K562 treated with DMSO at 1 percent for 24 hours (cell line): ENCODE measurements around the gene BOLA1. TPM values are rescaled to one million over a fixed set of nuclear protein-coding genes. Genes with fewer than 3 reads are reported as not detected.

ENCODE experiments used
- total RNA-seq: library from RNA; unstranded; fragments of 300-600 nt; gene quantifications from 2 replicates; pipeline ENCODE4 v1.2.3, GENCODE V29; 2022; ENCODE audit warnings: low read depth; ENCODE audit not compliant: insufficient read depth

BOLA1 gene
- 2.3 and 3.3 TPM in 2 replicates for total RNA-seq

GRCh38 chr1:149899460-149900284, at the start of gene BOLA1:
BOLA1 (plus strand) TSS chr1:149899568; CDS start chr1:149900060, 492 bp downstream.

GRCh38 chr1:149917571-149918144, 18.3 kb downstream of the BOLA1 start, which contains the start of gene SV2A:
SV2A (minus strand) TSS chr1:149917844; CDS start chr1:149913840, 4,004 bp downstream.

DNA sequence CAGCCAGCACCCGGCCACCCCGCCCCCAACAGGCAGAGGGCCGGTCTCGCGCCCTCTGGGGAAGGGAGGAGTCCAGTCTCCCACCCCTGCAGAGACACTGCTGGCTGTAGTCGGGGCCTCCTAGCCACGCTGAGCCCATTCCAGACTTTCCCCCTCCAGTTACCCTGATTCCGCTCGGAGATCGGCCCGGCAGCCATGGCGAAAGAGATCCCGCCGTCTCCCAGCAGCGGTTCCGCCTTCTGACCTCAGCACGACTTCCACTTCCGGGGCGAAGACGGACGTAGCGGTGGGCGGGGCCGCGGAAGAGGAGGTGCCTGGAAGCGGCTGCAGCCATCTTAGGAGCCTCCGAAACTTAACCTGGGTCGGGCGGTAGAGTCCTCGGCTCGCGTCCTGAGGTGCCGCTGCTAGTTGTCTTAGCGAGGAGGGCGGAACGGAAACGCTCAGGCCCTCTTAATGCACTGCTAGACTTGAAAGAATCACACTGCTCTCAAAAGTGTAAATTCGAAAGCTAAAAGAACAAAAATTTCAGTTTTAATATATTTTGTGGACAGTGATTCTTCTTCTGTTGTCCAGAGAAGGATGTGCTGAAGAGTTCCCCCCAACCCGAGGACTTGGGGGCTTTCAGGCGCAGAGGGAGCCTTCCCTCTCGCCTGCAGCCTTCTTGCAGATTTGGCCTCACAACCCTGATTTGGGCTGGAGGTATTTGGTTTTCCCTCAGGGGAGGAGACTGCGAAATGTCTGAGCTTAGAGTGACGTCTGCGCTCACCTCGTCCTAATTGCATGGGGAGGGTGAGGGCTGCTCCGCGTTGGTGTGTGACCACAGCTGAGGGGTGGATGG, 28.4 kb downstream of the BOLA1 start, which contains the start of gene SF3B4:
Gene SF3B4 (minus strand): TSS at position 241 of the 838 bp plus-strand sequence. CDS start 44 bp downstream, at position 197.

DNA sequence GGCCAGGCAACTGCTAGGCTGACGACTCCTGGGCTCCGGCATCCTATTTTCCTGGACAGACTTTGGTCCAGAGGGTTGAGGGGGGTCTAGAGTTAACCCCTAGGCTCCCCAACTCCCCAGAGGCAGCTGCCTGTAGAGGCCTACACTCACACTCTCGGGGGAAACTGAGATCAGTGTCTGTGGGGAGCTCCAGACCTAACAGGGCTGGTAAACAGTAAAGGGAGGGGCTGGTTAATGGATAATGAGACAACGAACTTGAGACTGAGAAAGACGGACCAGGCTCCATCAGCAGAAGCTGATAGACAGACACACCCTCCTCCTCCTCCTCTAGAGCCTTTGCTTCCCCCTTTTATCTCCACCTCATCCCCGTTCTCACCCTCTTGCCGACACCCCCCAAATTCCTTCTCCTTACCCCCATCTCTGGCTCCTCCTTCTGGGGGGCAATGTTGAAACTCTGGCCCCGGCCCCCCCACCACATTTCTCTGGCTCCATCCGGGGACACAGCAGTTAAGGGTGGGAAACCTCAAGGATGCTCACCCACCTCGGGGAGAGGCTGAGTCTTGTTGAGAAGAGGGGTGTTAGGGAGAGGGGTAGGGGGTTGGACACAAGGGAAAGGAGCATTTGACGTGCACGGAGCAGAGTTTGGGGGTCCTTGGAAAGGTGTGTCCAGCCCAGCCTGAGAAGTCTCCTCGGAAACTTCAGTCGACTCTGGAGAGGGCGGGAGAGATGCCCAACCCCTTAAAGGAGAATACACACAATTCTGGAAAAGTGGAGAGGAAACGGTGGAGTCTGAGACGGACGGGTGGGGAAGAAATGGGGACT, 37.0 kb downstream of the BOLA1 start, which contains the start of gene MTMR11:
Gene MTMR11 (minus strand): TSS at position 710 of the 822 bp plus-strand sequence. CDS start 232 bp downstream, at position 478.

Other genes with a start within 250 kb of the BOLA1 start
- gene FCGR1A, start 116.9 kb upstream of the BOLA1 start, total RNA-seq: 2.0 and 3.0 TPM in 2 replicates
- gene SV2A, start 18.3 kb downstream of the BOLA1 start, total RNA-seq: 0.20 and 0.22 TPM in 2 replicates
- gene SF3B4, start 28.2 kb downstream of the BOLA1 start, total RNA-seq: 61.4 and 69.1 TPM in 2 replicates
- 0.44 and 1.3 TPM in 2 replicates for gene MTMR11, start 37.3 kb downstream of the BOLA1 start, total RNA-seq
- 4.7 and 7.2 TPM in 2 replicates for gene OTUD7B, start 111.2 kb downstream of the BOLA1 start, total RNA-seq
- gene VPS45, start 168.2 kb downstream of the BOLA1 start, total RNA-seq: 19.1 and 20.3 TPM in 2 replicates